Loucy (cell line): ENCODE data around the gene EFNB2.

Experiments used
- H2AFZ ChIP-seq: fragments of 200-600 bp; sonication (generic); 2 replicates; pipeline ENCODE4 v1.6.0; 2016; ENCODE audit warnings: antibody characterized with exemption, mild to moderate bottlenecking, low read length, moderate library complexity
- H3F3A ChIP-seq: fragments of 200-600 bp; 2 replicates; pipeline ENCODE4 v1.6.0; 2016; ENCODE audit warnings: antibody characterized with exemption, low read depth, mild to moderate bottlenecking
- H3K27me3 ChIP-seq: fragments of 200-600 bp; sonication (generic); 2 replicates; pipeline ENCODE4 v1.6.1; 2014; ENCODE audit warnings: low read length, mild to moderate bottlenecking; ENCODE audit not compliant: insufficient read depth, poor library complexity, severe bottlenecking
- H3K36me3 ChIP-seq: fragments of 200-600 bp; sonication (generic); 2 replicates; pipeline ENCODE4 v1.6.1; 2016; ENCODE audit warnings: low read length; ENCODE audit not compliant: insufficient read depth
- H3K4me1 ChIP-seq: fragments of 200-600 bp; sonication (generic); 2 replicates; pipeline ENCODE4 v1.5.1; 2014; ENCODE audit warnings: low read length, mild to moderate bottlenecking; ENCODE audit not compliant: insufficient read depth, poor library complexity, severe bottlenecking
- H3K4me2 ChIP-seq: fragments of 200-600 bp; sonication (generic); 2 replicates; pipeline ENCODE4 v1.6.0; 2014; ENCODE audit warnings: antibody characterized with exemption, low read length, low read depth, mild to moderate bottlenecking; ENCODE audit not compliant: poor library complexity, severe bottlenecking
- H3K4me3 ChIP-seq: fragments of 200-600 bp; sonication (generic); 2 replicates; pipeline ENCODE4 v1.5.1; 2014; ENCODE audit warnings: low read length, mild to moderate bottlenecking, mixed read lengths; ENCODE audit not compliant: poor library complexity, severe bottlenecking
- H3K79me2 ChIP-seq: fragments of 200-600 bp; sonication (generic); 2 replicates; pipeline ENCODE4 v1.6.1; 2014; ENCODE audit warnings: low read length; ENCODE audit not compliant: insufficient read depth
- H3K9ac ChIP-seq: fragments of 200-600 bp; sonication (generic); 2 replicates; pipeline ENCODE4 v1.6.0; 2014; ENCODE audit warnings: mild to moderate bottlenecking, low read depth, low read length, moderate library complexity; ENCODE audit not compliant: poor library complexity, severe bottlenecking
- H3K9me2 ChIP-seq: fragments of 200-600 bp; sonication (generic); replicated peaks from 2 replicates; pipeline ENCODE4 v1.6.1; 2016; ENCODE audit warnings: low read depth, low read length, mixed read lengths
- H3K9me3 ChIP-seq: fragments of 200-600 bp; sonication (generic); 2 replicates; pipeline ENCODE4 v1.6.1; 2014; ENCODE audit warnings: mild to moderate bottlenecking, antibody characterized with exemption, low read length, low read depth; ENCODE audit not compliant: insufficient read depth
- H4K20me1 ChIP-seq: fragments of 200-600 bp; sonication (generic); 2 replicates; pipeline ENCODE4 v1.6.0; 2014; ENCODE audit warnings: antibody characterized with exemption, low read length, mild to moderate bottlenecking; ENCODE audit not compliant: insufficient read depth, poor library complexity, severe bottlenecking
- CTCF ChIP-seq: fragments of 200-600 bp; sonication (generic); conservative IDR thresholded peaks from 2 replicates; pipeline ENCODE4 v1.5.1; 2014; ENCODE audit warnings: mild to moderate bottlenecking, antibody characterized with exemption, low read length
- EZH2phosphoT487 ChIP-seq: fragments of 200-600 bp; IDR thresholded peaks from 2 replicates; pipeline ENCODE4 v1.6.1; 2018; ENCODE audit warnings: antibody characterized with exemption, mild to moderate bottlenecking, moderate library complexity, borderline replicate concordance

Gene EFNB2

GRCh38 chr13:106503730-106504453, 31.6 kb downstream of the EFNB2 start:
- Histone ChIP-seq H3K27me3 (no peaks in the 10 kb centered on the region), H3K4me2 (no peak overlapping the region), H3F3A (no peaks in the 10 kb centered on the region), H3K4me3 (no peak overlapping the region), H3K9me2 (no peaks in the 10 kb centered on the region), H3K9ac (no peak overlapping the region), H3K9me3 (no peaks in the 10 kb centered on the region), H3K4me1 (peaks cover 29% of the 10 kb centered on the region), H2AFZ (no peak overlapping the region), H3K36me3 (no peaks in the 10 kb centered on the region), H3K79me2 (no peaks in the 10 kb centered on the region), H4K20me1 (no peaks in the 10 kb centered on the region)
- TF ChIP-seq EZH2phosphoT487 (no peak), CTCF (no peak)

GRCh38 chr13:106503272-106503671, 32.2 kb downstream of the EFNB2 start:
- no peak for TF ChIP-seq EZH2phosphoT487
- no peak for TF ChIP-seq CTCF
- no peaks in the 10 kb centered on the region for H3K36me3 ChIP-seq
- H3K9ac ChIP-seq, result no peak overlapping the region
- H4K20me1 ChIP-seq, result no peaks in the 10 kb centered on the region
- no peak overlapping the region for H3K4me3 ChIP-seq
- no peaks in the 10 kb centered on the region for H3F3A ChIP-seq
- peaks cover 32% of the 10 kb centered on the region for H3K4me1 ChIP-seq
- H3K9me3 ChIP-seq, result no peaks in the 10 kb centered on the region
- no peak overlapping the region for H2AFZ ChIP-seq
- no peaks in the 10 kb centered on the region for H3K27me3 ChIP-seq
- H3K9me2 ChIP-seq, result no peaks in the 10 kb centered on the region
- no peak overlapping the region for H3K4me2 ChIP-seq
- no peaks in the 10 kb centered on the region for H3K79me2 ChIP-seq

GRCh38 chr13:106500445-106500844, 35.0 kb downstream of the EFNB2 start:
- Histone ChIP-seq H3K4me3 (peak overlapping the region; percentile 30), H3K36me3 (no peaks in the 10 kb centered on the region), H3F3A (no peaks in the 10 kb centered on the region), H3K79me2 (no peaks in the 10 kb centered on the region), H3K9me2 (no peaks in the 10 kb centered on the region), H2AFZ (peak overlapping the region; percentile 77; the same call in 1 of the 2 replicates), H3K9ac (no peak overlapping the region), H3K4me1 (peaks cover 47% of the 10 kb centered on the region), H3K27me3 (no peaks in the 10 kb centered on the region), H3K4me2 (peak overlapping the region; percentile 57), H3K9me3 (no peaks in the 10 kb centered on the region), H4K20me1 (no peaks in the 10 kb centered on the region)
- TF ChIP-seq EZH2phosphoT487 (no peak), CTCF (no peak)
